Measurements from ENCODE around the gene MED8. TPM values are rescaled to one million over a fixed set of nuclear protein-coding genes. Genes with fewer than 3 reads are reported as not detected.

The MED8 gene
- total RNA-seq, 1 experiment from 2014 or later = 36.0 TPM

DNA sequence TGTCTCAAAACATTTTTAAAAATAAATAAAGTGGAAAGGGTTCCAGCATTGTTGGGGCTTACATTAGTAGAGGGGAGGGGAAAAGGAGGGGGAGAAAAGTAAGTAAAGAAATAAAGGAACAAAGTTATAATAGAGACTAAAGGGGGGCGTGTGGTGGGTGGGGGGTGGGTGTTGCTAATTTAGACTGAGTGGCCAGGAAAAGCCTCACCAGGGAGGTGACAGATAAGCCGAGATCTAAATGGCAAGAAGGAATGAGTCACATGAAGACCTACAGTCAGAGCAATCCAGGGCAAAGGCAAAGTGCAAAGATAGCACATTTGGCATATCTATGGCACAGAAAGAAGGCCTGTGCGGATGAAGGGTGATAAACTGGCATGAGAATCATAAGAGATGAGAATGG is 44.5 kb downstream of the MED8 start:
- ChIA-PET POLR2A (no interaction called here), CTCF (no interaction called here), RAD21 (ENCODE audit: low non-redundant PET in 1 of 2, low total read pairs in 2 of 2, uncharacterized antibody in 2 of 2, unreplicated experiment in 2 of 2) (interaction anchor here in 1 of 2 experiments (0.7 kb wide), 1 partner anchor 70 kb away, joined by 3 read pairs; no protein-coding TSS in a partner anchor)
- TF ChIP-seq EGR1 (IDR thresholded peaks at IDR 0.05; ENCODE audit: low read depth) = 0 out of 2 replicates have a peak, but pooled peaks have one; percentile 35
- no peak for TF ChIP-seq ZNF274 (IDR thresholded peaks at IDR 0.05; ENCODE audit: low read depth, low read length)
- TF ChIP-seq EZH2phosphoT487 (IDR thresholded peaks at IDR 0.05; ENCODE audit: borderline replicate concordance) = no peak
- peak; percentile 51 for TF ChIP-seq JUND (IDR thresholded peaks at IDR 0.05)
- TF ChIP-seq, protein P1, sequence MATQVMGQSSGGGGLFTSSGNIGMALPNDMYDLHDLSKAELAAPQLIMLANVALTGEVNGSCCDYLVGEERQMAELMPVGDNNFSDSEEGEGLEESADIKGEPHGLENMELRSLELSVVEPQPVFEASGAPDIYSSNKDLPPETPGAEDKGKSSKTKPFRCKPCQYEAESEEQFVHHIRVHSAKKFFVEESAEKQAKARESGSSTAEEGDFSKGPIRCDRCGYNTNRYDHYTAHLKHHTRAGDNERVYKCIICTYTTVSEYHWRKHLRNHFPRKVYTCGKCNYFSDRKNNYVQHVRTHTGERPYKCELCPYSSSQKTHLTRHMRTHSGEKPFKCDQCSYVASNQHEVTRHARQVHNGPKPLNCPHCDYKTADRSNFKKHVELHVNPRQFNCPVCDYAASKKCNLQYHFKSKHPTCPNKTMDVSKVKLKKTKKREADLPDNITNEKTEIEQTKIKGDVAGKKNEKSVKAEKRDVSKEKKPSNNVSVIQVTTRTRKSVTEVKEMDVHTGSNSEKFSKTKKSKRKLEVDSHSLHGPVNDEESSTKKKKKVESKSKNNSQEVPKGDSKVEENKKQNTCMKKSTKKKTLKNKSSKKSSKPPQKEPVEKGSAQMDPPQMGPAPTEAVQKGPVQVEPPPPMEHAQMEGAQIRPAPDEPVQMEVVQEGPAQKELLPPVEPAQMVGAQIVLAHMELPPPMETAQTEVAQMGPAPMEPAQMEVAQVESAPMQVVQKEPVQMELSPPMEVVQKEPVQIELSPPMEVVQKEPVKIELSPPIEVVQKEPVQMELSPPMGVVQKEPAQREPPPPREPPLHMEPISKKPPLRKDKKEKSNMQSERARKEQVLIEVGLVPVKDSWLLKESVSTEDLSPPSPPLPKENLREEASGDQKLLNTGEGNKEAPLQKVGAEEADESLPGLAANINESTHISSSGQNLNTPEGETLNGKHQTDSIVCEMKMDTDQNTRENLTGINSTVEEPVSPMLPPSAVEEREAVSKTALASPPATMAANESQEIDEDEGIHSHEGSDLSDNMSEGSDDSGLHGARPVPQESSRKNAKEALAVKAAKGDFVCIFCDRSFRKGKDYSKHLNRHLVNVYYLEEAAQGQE (IDR thresholded peaks at IDR 0.05; ENCODE audit: low read depth) = no peak
- TF ChIP-seq SP1 (IDR thresholded peaks at IDR 0.05; ENCODE audit: low read depth) = peak; percentile 48
- peak; percentile 37; the same call in 1 of the 2 replicates for TF ChIP-seq FOSL1 (IDR thresholded peaks at IDR 0.05; ENCODE audit: low read depth)
- TF ChIP-seq, protein P2, sequence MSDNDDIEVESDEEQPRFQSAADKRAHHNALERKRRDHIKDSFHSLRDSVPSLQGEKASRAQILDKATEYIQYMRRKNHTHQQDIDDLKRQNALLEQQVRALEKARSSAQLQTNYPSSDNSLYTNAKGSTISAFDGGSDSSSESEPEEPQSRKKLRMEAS (IDR thresholded peaks at IDR 0.05) = peak; percentile 37; the same call in 1 of the 2 replicates
- TF ChIP-seq, protein P3, sequence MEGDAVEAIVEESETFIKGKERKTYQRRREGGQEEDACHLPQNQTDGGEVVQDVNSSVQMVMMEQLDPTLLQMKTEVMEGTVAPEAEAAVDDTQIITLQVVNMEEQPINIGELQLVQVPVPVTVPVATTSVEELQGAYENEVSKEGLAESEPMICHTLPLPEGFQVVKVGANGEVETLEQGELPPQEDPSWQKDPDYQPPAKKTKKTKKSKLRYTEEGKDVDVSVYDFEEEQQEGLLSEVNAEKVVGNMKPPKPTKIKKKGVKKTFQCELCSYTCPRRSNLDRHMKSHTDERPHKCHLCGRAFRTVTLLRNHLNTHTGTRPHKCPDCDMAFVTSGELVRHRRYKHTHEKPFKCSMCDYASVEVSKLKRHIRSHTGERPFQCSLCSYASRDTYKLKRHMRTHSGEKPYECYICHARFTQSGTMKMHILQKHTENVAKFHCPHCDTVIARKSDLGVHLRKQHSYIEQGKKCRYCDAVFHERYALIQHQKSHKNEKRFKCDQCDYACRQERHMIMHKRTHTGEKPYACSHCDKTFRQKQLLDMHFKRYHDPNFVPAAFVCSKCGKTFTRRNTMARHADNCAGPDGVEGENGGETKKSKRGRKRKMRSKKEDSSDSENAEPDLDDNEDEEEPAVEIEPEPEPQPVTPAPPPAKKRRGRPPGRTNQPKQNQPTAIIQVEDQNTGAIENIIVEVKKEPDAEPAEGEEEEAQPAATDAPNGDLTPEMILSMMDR (IDR thresholded peaks at IDR 0.05 in 2 of 3, conservative IDR thresholded peaks at IDR 0.05 in 1 of 3; ENCODE audit: borderline replicate concordance in 1 of 3, insufficient read depth in 1 of 3, low read depth in 2 of 3, low read length in 2 of 3) = no peak
- no peak for DNase-seq (ENCODE audit: low read depth, low spot score)
- Histone ChIP-seq H3K9me3 (ENCODE audit: control insufficient read depth in 1 of 2, insufficient read depth in 1 of 2, low read depth in 1 of 2, low read length in 2 of 2) (no peaks in the 10 kb centered on the region), H3K4me3 (replicated peaks in 1 of 2; ENCODE audit: low read depth in 1 of 2, low read length in 2 of 2) (no peak overlapping the region), H3K4me2 (ENCODE audit: low read length) (peak overlapping the region; percentile 57), H3K27ac (ENCODE audit: low read depth, low read length) (no peak overlapping the region), H3K9ac (ENCODE audit: low read length) (no peak overlapping the region), H3K4me1 (ENCODE audit: control insufficient read depth in 1 of 2, insufficient read depth in 2 of 2, low read length in 2 of 2) (peaks cover 35 to 69% of the 10 kb centered on the region in 2 experiments), H4K20me1 (ENCODE audit: insufficient read depth) (no peaks in the 10 kb centered on the region), H3K79me2 (ENCODE audit: insufficient read depth, low read length) (no peaks in the 10 kb centered on the region), H3K27me3 (ENCODE audit: insufficient read depth, low read length) (no peaks in the 10 kb centered on the region), H3K36me3 (ENCODE audit: control insufficient read depth in 1 of 2, insufficient read depth in 2 of 2, low read length in 2 of 2) (no peaks in the 10 kb centered on the region), H2AFZ (ENCODE audit: low read depth, low read length, poor library complexity, severe bottlenecking) (no peak overlapping the region), H3K9me2 (ENCODE audit: insufficient read depth) (no peaks in the 10 kb centered on the region)
- intact Hi-C loops (cut with micrococcal nuclease) = no loop called here
- no peak for ATAC-seq
- BruUV-seq (replicated peaks) = no TSS peak

Data from HCT116 (cell line).